GM23338 (cell line): ENCODE measurements around the gene TOR1B. TPM values are rescaled to one million over a fixed set of nuclear protein-coding genes. Genes with fewer than 3 reads are reported as not detected.

Experiments
- ATAC-seq: fragments of 200-7000 bp; cut with Tn5 transposase; 3 replicates; pipeline ENCODE4 v1.9.1; 2020
- DNase-seq: peaks from one replicate; pipeline ENCODE4 v3.0.0-alpha.2; 2015; ENCODE audit warnings: low spot score
- H2AFZ ChIP-seq: fragments of 200-600 bp; sonication (generic); 2 replicates; pipeline ENCODE4 v1.8.0; 2016; ENCODE audit warnings: antibody characterized with exemption, mild to moderate bottlenecking, moderate library complexity
- H3F3A ChIP-seq: fragments of 200-600 bp; sonication (generic); replicated peaks from 2 replicates; pipeline ENCODE4 v1.8.0; 2017; ENCODE audit warnings: antibody characterized with exemption, mixed run types, low read depth
- H3K27ac ChIP-seq: fragments of 200-600 bp; sonication (generic); 2 replicates; pipeline ENCODE4 v1.6.1; 2016; ENCODE audit warnings: low read depth
- H3K27me3 ChIP-seq: fragments of 200-600 bp; sonication (generic); 2 replicates; pipeline ENCODE4 v1.8.0; 2016; ENCODE audit warnings: mild to moderate bottlenecking, mixed run types, moderate library complexity; ENCODE audit not compliant: insufficient read depth
- H3K36me3 ChIP-seq: fragments of 200-600 bp; sonication (generic); 2 replicates; pipeline ENCODE4 v1.8.0; 2016; ENCODE audit warnings: mild to moderate bottlenecking; ENCODE audit not compliant: insufficient read depth
- H3K4me1 ChIP-seq: fragments of 200-600 bp; sonication (generic); 2 replicates; pipeline ENCODE4 v1.8.0; 2016; ENCODE audit warnings: mild to moderate bottlenecking, moderate library complexity; ENCODE audit not compliant: insufficient read depth
- H3K4me2 ChIP-seq: fragments of 200-600 bp; sonication (generic); 2 replicates; pipeline ENCODE4 v1.7.1; 2017; ENCODE audit warnings: mixed run types
- H3K4me3 ChIP-seq: fragments of 200-600 bp; sonication (generic); 2 replicates; pipeline ENCODE4 v1.6.1; 2016; ENCODE audit warnings: mixed run types
- H3K79me2 ChIP-seq: fragments of 200-600 bp; sonication (generic); replicated peaks from 2 replicates; pipeline ENCODE4 v1.8.0; 2017; ENCODE audit warnings: mild to moderate bottlenecking; ENCODE audit not compliant: insufficient read depth
- H3K9me2 ChIP-seq: fragments of 200-600 bp; sonication (generic); 2 replicates; pipeline ENCODE4 v1.8.0; 2017; ENCODE audit not compliant: insufficient read depth
- H4K20me1 ChIP-seq: fragments of 200-600 bp; sonication (generic); replicated peaks from 2 replicates; pipeline ENCODE4 v1.8.0; 2017; ENCODE audit warnings: mild to moderate bottlenecking; ENCODE audit not compliant: insufficient read depth
- H3K27ac Mint-ChIP-seq: 2 replicates; pipeline ENCODE4 v1.8.0; 2020; ENCODE audit warnings: inconsistent platforms, mild to moderate bottlenecking, moderate library complexity, mixed read lengths
- H3K27me3 Mint-ChIP-seq: 3 replicates; pipeline ENCODE4 v1.8.0; 2022; ENCODE audit warnings: low read depth, mild to moderate bottlenecking, moderate library complexity, mixed read lengths, inconsistent platforms; ENCODE audit not compliant: insufficient read depth, poor library complexity
- H3K36me3 Mint-ChIP-seq: 3 replicates; pipeline ENCODE4 v1.8.0; 2021; ENCODE audit warnings: low read depth, mild to moderate bottlenecking, inconsistent platforms, moderate library complexity, mixed read lengths
- H3K4me1 Mint-ChIP-seq: 3 replicates; pipeline ENCODE4 v1.8.0; 2020; ENCODE audit warnings: mild to moderate bottlenecking, inconsistent platforms, mixed read lengths
- H3K4me3 Mint-ChIP-seq: 3 replicates; pipeline ENCODE4 v1.8.0; 2021; ENCODE audit warnings: moderate library complexity, mild to moderate bottlenecking, inconsistent platforms, mixed read lengths
- H3K9me3 Mint-ChIP-seq: 3 replicates; pipeline ENCODE4 v1.8.0; 2020; ENCODE audit warnings: moderate library complexity, mild to moderate bottlenecking, inconsistent platforms, mixed read lengths
- CREB1 ChIP-seq: fragments of 250-450 bp; sonication (Bioruptor Pico); IDR thresholded peaks from 2 replicates; pipeline ENCODE4 v1.5.0; 2020; ENCODE audit warnings: low read depth, mild to moderate bottlenecking, moderate library complexity
- CTCF ChIP-seq, 2 experiments: fragments of 200-600 bp in 1 of 2; sonication (generic) in 1 of 2; conservative IDR thresholded peaks; 2 replicates each; pipeline versions ENCODE4 v1.5.1 to v1.6.1; 2016 to 2017; ENCODE audit warnings: antibody characterized with exemption in 2 of 2, low read depth in 2 of 2, mild to moderate bottlenecking in 2 of 2, moderate library complexity in 1 of 2
- ETS1 ChIP-seq: IDR thresholded peaks from 2 replicates; pipeline ENCODE4 v1.6.1; 2016; ENCODE audit warnings: antibody characterized with exemption
- EZH2 ChIP-seq: fragments of 200-600 bp; sonication (generic); IDR thresholded peaks from one replicate; pipeline ENCODE4 v1.8.0; 2017; ENCODE audit warnings: antibody characterized with exemption, mild to moderate bottlenecking, low read depth; ENCODE audit not compliant: unreplicated experiment
- EZH2phosphoT487 ChIP-seq: fragments of 200-600 bp; sonication (generic); IDR thresholded peaks from one replicate; pipeline ENCODE4 v1.8.1; 2018; ENCODE audit warnings: antibody characterized with exemption; ENCODE audit not compliant: unreplicated experiment
- JUNB ChIP-seq: IDR thresholded peaks from one replicate; pipeline ENCODE4 v1.6.1; 2016; ENCODE audit warnings: antibody characterized with exemption; ENCODE audit not compliant: unreplicated experiment
- NANOG ChIP-seq: IDR thresholded peaks from 2 replicates; pipeline ENCODE4 v1.6.1; 2016; ENCODE audit warnings: antibody characterized with exemption, borderline replicate concordance
- POLR2AphosphoS5 ChIP-seq: IDR thresholded peaks from 2 replicates; pipeline ENCODE4 v1.6.1; 2016; ENCODE audit warnings: antibody characterized with exemption, low read depth
- REST ChIP-seq: IDR thresholded peaks from one replicate; pipeline ENCODE4 v1.6.1; 2018; ENCODE audit warnings: antibody characterized with exemption; ENCODE audit not compliant: unreplicated experiment
- STAT1 ChIP-seq: IDR thresholded peaks from one replicate; pipeline ENCODE4 v1.6.1; 2016; ENCODE audit warnings: antibody characterized with exemption; ENCODE audit not compliant: unreplicated experiment
- ZNF114 ChIP-seq: fragments of 250-450 bp; sonication (Bioruptor Pico); IDR thresholded peaks from 2 replicates; pipeline ENCODE4 v1.5.0; 2020; ENCODE audit warnings: mild to moderate bottlenecking, moderate library complexity
- ZNF331 ChIP-seq: fragments of 250-450 bp; sonication (Bioruptor Pico); IDR thresholded peaks from 2 replicates; pipeline ENCODE4 v1.5.0; 2020; ENCODE audit warnings: low read depth, mild to moderate bottlenecking, moderate library complexity
- ZNF462 ChIP-seq: fragments of 250-450 bp; sonication (Bioruptor Pico); IDR thresholded peaks from 2 replicates; pipeline ENCODE4 v1.5.0; 2020; ENCODE audit warnings: mild to moderate bottlenecking, moderate library complexity
- polyA plus RNA-seq: library from polyadenylated mRNA; unstranded; fragments of >200 nt; fragmentation: Nextera tagmentation; extraction: Ambion mirVana; gene quantifications from 2 replicates; pipeline ENCODE4 v1.2.1, GENCODE V29; 2016
- total RNA-seq: library from RNA; depleted of rRNA; stranded (reverse); fragments of >200 nt; shearing (Covaris generic); gene quantifications from 2 replicates; pipeline ENCODE4 v1.2.3, GENCODE V29; 2014

Gene TOR1B
- total and polyA plus RNA-seq, 2 experiments from 2014 or later: 10.6 to 42.4 TPM

GRCh38 chr9:129852579-129852978 lies 49.6 kb downstream of the TOR1B start:
- Histone ChIP-seq H3K4me3 (no peak overlapping the region), H2AFZ (no peak overlapping the region), H3K36me3 (no peaks in the 10 kb centered on the region), H3K27ac (no peak overlapping the region), H3K4me2 (no peak overlapping the region), H3F3A (no peaks in the 10 kb centered on the region), H3K9me2 (no peaks in the 10 kb centered on the region), H3K27me3 (no peaks in the 10 kb centered on the region), H3K4me1 (no peaks in the 10 kb centered on the region), H4K20me1 (no peaks in the 10 kb centered on the region; the same call in 1 of the 2 replicates), H3K79me2 (no peaks in the 10 kb centered on the region)
- no peaks in the 10 kb centered on the region for H3K9me3 Mint-ChIP-seq
- peaks cover 3% of the 10 kb centered on the region for H3K27me3 Mint-ChIP-seq
- H3K36me3 Mint-ChIP-seq: peaks cover 9% of the 10 kb centered on the region
- no peak overlapping the region for H3K27ac Mint-ChIP-seq
- H3K4me1 Mint-ChIP-seq: no peaks in the 10 kb centered on the region
- TF ChIP-seq CTCF (conservative IDR thresholded peaks at IDR 0.05; ENCODE audit: low read depth in 2 of 2): no peak
- TF ChIP-seq REST: no peak
- TF ChIP-seq EZH2: no peak
- TF ChIP-seq EZH2phosphoT487: no peak
- no peak for TF ChIP-seq STAT1
- TF ChIP-seq JUNB: no peak
- no peak for TF ChIP-seq ZNF462 (CRISPR knock-in tag)
- TF ChIP-seq ETS1: no peak
- no peak for TF ChIP-seq ZNF331 (CRISPR knock-in tag)
- no peak for TF ChIP-seq POLR2AphosphoS5
- no peak for TF ChIP-seq NANOG
- TF ChIP-seq CREB1 (CRISPR knock-in tag): no peak
- TF ChIP-seq ZNF114 (CRISPR knock-in tag): no peak
- DNase-seq (no peak), ATAC-seq (no peak)
- H3K4me3 Mint-ChIP-seq: no peak overlapping the region
